Activated CD8-positive, alpha-beta memory T cell treated with anti-CD3 and anti-CD28 coated beads for 4 hours (primary cell): ENCODE results near the gene PLPP6.

ENCODE experiments used
- DNase-seq, 2 donors: peaks; one replicate each; pipeline ENCODE4 v3.0.0-alpha.2; 2020; ENCODE audit warnings: low read depth in 2 of 2

PLPP6 gene

DNA sequence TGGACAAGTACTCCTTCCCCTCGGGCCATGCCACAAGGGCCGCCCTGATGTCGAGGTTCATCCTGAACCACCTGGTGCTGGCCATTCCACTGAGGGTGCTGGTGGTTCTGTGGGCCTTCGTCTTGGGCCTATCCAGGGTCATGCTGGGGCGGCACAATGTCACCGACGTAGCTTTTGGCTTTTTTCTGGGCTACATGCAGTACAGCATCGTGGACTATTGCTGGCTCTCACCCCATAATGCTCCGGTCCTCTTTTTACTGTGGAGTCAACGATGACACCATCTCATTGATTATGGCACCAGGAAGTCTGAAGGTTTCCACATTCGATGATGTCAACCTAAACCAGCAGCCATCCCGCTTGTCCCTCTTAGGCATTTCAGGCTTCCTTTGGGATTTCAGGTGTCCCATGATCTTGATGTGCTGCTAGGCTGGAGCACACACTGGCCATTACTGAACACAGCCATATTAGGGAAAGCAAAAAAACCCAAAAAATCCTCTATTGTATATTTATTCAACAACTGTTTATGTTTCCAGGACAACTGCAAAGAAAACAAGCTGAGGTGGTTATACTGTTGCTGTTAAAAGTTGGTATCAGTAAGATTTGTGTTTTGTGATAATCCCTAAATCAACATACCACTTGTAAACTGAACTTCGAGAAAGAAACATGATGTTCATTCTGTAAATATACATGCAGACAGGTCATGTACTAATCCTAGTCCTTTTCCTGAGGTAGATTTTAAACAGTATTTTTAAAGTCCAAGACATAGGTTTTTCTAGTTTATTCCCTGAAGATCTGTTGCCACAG is 1.1 kb downstream of the PLPP6 start:
- DNase-seq: no peak

- DNase-seq: no peak
Observed at GRCh38 chr9:4663956-4664355, 1.9 kb downstream of the PLPP6 start.

- no peak for DNase-seq
Observed at GRCh38 chr9:4665357-4665756, 3.3 kb downstream of the PLPP6 start.

GRCh38 chr9:4666042-4666699 is 4.1 kb downstream of the PLPP6 start, which contains the start of gene SPATA6L:
TSS of gene SPATA6L (minus strand) at chr9:4666480. CDS start at chr9:4666250, 230 bp downstream.
- no peak for DNase-seq

DNA sequence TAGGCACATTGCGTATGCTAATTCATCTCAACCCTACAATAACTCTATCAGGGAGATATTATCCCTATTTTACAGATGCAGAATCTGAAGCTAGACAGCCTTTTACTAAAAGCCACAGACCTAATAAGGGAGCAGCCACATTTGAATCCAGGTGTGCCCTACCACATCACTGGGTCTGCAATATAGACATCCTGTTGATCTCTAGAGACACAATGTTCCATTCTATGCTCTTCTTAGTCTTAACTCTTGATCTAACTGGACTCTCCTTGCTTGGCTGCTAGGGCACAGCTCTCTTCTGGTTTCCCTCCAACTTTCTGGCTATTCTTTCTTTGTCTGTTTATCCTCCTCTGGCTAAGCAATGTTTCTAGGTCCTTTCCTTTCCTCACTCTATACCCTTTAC is 5.6 kb downstream of the PLPP6 start:
- no peak for DNase-seq

DNA sequence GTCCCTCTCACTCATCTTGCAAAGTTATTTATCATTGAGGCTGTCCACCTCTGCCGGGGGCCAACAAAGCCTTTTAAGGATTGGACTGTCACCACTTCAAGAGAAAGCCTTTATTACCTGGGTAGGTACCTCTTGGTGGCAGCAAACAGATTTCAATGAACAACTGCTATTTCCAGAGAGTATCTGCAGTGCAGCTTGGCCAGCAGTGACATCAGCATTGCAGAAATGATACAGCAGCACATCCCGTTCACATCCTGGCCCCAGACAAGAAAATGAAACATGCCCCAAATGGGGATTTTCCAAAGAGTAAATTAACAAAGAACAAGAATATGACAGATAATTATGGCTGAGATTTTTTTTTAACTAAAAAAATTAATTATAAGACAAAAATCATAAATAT is 6.5 kb downstream of the PLPP6 start:
- DNase-seq: no peak

DNA sequence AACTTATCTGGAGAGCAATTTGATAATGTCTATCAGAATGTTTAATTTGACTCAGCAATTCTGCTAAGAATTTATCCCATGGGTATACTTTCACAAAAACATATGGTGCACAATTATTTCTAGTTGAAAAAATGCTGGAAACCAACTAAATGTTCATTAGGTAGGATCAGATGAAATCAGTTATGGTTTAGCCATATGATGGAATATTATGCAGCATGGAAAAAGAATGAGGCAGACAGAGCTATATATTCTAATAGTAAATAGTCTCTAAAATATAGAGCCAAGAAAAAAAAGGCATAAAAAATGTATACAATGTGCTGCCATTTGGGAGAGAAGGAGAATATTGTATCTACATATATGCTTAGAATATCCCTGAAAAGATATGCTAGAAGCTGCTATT is 7.8 kb downstream of the PLPP6 start:
- no peak for DNase-seq

GRCh38 chr9:4670591-4670990 is 8.5 kb downstream of the PLPP6 start:
- DNase-seq: no peak

GRCh38 chr9:4671737-4672136 is 9.6 kb downstream of the PLPP6 start:
- no peak for DNase-seq

- DNase-seq: no peak
Observed at GRCh38 chr9:4674783-4675182, 12.7 kb downstream of the PLPP6 start.

DNA sequence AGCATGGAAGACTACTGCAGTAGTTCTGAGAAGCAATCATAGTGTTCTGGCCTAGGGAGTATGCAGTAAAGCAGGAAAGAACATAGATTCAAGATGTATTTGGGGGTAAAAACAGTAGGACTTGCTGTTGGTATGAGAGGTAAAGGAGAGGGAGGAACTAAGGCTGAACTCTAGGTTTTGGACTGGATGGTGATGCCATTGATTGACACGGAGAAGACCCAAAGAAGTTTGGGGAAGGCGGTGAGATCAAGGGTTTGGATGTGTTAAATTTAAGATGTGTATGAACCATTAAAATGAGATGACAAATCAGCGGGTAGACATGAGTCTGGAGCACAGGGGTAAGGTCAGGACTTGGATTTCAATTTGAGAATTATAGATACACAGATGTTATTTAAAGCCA is 15.3 kb downstream of the PLPP6 start:
- DNase-seq: no peak

- DNase-seq: no peak
Observed at GRCh38 chr9:4678679-4679267, 16.7 kb downstream of the PLPP6 start.

DNA sequence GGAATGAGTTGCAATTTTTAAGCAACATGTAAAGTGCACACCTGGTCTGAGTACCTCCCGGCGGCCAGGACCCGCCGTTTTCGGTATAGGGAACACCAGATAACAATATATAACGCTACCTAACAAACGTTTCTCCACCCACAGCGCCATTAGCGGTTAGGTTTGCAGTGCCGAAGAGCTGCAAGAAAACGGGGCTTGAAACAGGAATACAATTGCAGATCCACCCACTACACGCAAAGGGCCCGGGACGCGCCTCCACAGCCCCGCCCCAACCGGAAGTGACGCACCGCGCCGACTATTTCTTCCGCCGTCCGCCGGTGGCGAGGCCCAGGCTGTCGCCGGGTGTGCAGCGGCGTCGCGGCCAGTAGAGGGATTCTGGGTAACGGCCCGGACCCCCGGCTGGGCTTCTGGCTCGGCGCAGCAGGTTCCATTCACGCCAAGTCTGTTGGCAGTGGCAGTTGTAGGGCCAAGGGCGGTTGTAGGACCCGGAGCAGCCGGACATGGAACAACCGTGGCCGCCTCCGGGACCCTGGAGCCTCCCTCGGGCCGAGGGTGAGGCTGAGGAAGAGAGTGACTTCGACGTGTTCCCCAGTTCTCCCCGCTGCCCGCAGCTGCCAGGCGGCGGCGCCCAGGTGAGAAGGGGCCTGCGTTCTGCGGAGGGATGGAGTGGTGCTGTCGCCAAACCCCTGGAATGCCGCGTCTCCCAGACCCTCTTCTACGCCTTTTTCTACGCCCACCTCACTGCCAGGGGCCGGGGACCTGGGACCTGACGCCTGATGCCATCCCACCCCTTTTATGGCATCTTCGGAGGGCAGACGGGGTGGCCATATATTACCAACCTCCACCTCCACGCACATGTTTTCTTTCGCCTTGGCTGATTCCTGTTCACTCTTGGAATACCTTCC is 17.4 kb downstream of the PLPP6 start, which contains the start of gene CDC37L1:
TSS of gene CDC37L1 (plus strand) at position 302 of the 905 bp plus-strand sequence. CDS start at position 501, 199 bp downstream.
- peak; percentile 95 to 99 for DNase-seq

GRCh38 chr9:4680173-4680525 is 18.1 kb downstream of the PLPP6 start:
- DNase-seq: no peak

DNA sequence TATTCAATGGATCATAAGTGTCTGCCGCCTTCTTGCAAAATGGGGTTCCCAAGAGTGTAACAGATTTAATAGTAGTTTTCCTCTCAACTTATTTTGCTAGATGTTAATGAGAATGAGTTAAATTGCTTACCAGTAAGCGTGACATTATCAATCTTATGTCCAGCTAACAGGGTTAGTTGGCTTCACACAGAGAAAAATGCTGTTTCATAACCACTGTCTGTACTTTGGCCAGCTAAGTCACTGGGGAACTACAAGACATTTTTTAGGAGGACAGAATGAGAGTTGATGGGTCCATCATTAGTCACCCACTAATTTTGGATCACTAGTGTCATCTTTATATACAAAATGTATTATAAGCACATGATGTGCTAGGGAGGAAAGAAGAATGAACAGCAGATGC is 18.7 kb downstream of the PLPP6 start:
- DNase-seq: no peak

- no peak for DNase-seq
Observed at GRCh38 chr9:4684820-4685219, 22.7 kb downstream of the PLPP6 start.

DNA sequence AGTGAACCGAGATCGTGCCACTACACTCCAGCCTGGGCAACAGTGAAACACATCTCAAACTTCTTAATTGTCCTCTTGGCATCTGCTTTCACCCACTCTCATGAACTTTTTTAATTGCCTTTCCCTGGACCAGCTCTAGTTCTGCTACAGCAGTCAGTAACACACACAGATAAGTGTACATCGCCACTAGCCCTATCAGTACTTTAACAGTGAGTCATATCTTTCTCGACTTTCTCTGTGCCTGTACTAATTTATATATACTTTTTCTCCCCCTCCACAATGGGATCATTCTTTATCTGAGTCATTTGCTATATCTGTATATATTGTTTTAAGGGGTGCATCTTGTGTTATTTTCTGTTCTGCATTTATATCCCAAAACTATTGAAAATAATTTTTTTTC is 24.0 kb downstream of the PLPP6 start:
- no peak for DNase-seq

DNA sequence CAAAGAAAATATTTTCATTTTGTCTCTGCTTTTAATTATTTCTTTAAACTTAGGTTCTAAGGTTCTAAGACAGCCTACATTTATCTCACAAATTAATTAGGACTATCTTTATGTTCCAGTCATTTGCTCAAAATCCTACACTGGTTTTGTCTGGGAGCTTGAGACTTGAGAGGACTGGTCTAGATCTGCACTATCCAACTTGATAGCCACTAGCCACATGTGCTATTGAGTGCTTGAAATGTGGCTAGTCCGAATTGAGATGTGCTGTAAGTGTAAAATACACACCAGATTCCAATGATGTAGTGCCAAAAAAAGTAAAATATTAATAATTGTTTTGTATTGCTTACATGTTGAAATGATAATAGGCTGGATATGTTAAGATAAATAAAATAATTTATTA is 24.5 kb downstream of the PLPP6 start:
- DNase-seq: no peak

DNA sequence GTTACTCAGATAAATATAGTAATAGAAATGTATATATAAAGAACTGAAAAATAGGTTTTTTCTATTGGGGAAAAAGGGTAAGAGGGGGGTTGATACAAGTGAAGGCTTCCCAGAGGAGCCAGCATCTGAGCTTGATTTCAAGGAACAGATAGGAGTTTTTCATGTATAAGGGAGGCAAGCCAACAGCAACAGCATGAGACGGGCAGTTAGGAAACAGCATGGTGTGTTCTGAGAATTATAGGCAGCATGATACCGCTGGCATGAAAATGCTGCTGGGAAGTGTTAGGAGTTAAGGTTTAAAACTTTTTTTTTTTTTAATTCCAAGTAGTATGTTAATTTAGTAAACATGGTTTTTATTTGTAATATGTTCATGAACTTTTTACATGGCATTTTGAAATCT is 26.9 kb downstream of the PLPP6 start:
- DNase-seq: no peak

- DNase-seq: no peak
Observed at GRCh38 chr9:4689687-4690104, 27.6 kb downstream of the PLPP6 start.

DNA sequence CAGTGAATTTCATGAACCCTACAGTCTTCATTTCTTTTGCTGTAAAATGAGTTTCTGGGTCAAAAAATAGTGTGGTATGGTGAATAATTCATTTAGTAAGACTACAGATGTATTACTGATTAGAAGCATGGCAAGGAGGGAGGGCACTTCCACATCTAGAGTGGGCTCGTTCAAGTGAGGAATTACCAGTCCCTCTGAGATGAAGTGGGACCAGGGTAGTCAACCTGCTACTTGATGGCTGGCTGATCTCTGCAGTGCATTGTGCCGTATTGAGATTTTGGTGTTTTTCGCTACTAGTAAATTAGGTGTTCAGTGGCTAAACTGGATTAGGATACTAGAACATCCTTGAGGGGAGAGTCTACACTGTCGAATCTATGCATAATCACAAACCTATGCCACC is 28.1 kb downstream of the PLPP6 start:
- DNase-seq: no peak

- DNase-seq: no peak
Observed at GRCh38 chr9:4691795-4692194, 29.7 kb downstream of the PLPP6 start.
